HFF-Myc (cell line): ENCODE measurements around the gene MIB2.
"Not testable (repeated sequence)": the region's sequence is repeated elsewhere in the genome, so short reads cannot be mapped to it uniquely, and the experiment has no call there.

ENCODE experiments used
- DNase-seq: peaks from one replicate; pipeline ENCODE4 v3.0.0-alpha.2; 2011; ENCODE audit warnings: low read depth; ENCODE audit errors: extremely low read depth
- H3K4me3 ChIP-seq: replicated peaks from 2 replicates; pipeline ENCODE4 v1.5.1; 2011; ENCODE audit warnings: low read depth, mild to moderate bottlenecking, control low read depth, low read length
- CTCF ChIP-seq: IDR thresholded peaks from 2 replicates; pipeline ENCODE4 v1.5.1; 2012; ENCODE audit warnings: mild to moderate bottlenecking, low read depth, low read length, control low read depth; ENCODE audit errors: missing control alignments

Gene MIB2

GRCh38 chr1:1593834-1594601 is 21.3 kb upstream of the MIB2 start:
- DNase-seq = no peak
- no peak overlapping the region for H3K4me3 ChIP-seq
- no peak for TF ChIP-seq CTCF

- no peak for DNase-seq
- TF ChIP-seq CTCF = no peak
- no peak overlapping the region for H3K4me3 ChIP-seq
These were observed 20.6 kb upstream of the MIB2 start for GRCh38 chr1:1594602-1595260.

GRCh38 chr1:1595341-1595740 is 20.0 kb upstream of the MIB2 start:
- DNase-seq = not testable (repeated sequence)

GRCh38 chr1:1596493-1597274 is 18.6 kb upstream of the MIB2 start:
- no peak for TF ChIP-seq CTCF
- H3K4me3 ChIP-seq = no peak overlapping the region
- no peak for DNase-seq

More at GRCh38 chr1:1595341-1595740, 20.0 kb upstream of the MIB2 start:
- H3K4me3 ChIP-seq = not testable (repeated sequence)

GRCh38 chr1:1597275-1597930 is 17.9 kb upstream of the MIB2 start:
- H3K4me3 ChIP-seq = no peak overlapping the region
- TF ChIP-seq CTCF = peak; percentile 31
- no peak for DNase-seq

GRCh38 chr1:1598051-1598719 is 17.1 kb upstream of the MIB2 start:
- no peak for DNase-seq
- H3K4me3 ChIP-seq = no peak overlapping the region
- TF ChIP-seq CTCF = no peak

GRCh38 chr1:1598720-1599029 is 16.6 kb upstream of the MIB2 start:
- DNase-seq = no peak
- no peak for TF ChIP-seq CTCF
- no peak overlapping the region for H3K4me3 ChIP-seq
